GM10847 (cell line): Measurements from ENCODE around the gene CCL25.
A peak's percentile ranks its signal among the peaks of the same experiment; 100 is the strongest.

ENCODE experiments used
- POLR2A ChIP-seq: IDR thresholded peaks from 2 replicates; pipeline ENCODE4 v1.6.1; 2011; ENCODE audit not compliant: insufficient read length; ENCODE audit errors: extremely low read depth

Gene CCL25, protein sequence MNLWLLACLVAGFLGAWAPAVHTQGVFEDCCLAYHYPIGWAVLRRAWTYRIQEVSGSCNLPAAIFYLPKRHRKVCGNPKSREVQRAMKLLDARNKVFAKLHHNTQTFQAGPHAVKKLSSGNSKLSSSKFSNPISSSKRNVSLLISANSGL

DNA sequence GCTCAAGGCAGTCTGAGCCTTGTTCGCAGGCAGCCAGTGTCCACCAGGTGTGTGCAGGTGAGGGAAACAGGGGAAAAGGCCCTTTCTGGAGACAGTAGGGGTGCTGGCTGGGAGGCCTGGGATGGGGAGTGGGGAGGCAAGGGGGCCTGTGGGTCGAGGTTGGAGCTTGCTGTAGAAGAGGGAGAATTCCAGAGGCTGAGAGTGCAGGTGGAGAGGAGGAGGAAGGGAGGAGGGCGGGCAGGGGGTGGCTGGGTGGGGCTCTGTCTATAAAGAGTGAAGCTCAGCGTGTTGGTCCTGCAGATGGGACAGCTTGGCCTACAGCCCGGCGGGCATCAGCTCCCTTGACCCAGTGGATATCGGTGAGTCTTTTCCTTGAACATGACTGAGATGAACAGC lies at the start of gene CCL25:
Gene CCL25 (plus strand): TSS at position 297 of the 396 bp plus-strand sequence. CDS start 290 bp downstream, outside the sequence.
- no peak for TF ChIP-seq POLR2A

DNA sequence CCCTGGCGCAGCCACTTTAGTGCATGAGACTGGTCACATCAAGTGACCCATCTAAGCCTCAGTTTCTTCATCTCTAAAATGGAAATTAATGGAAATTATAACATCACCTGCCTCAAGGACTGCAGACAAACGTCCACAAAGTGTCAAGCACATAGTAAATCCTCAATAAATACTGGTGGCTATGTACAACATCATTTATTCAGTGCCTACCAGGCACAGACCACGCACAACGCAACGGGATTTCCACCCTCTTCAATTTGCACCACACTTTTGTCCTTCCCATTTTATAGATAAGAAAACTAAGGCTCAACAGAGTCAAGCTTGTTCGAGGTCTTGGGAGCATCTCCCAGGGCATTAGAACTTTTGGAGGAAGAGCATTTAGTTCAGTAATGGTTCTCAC lies 48.6 kb upstream of the CCL25 start:
- no peak for TF ChIP-seq POLR2A

DNA sequence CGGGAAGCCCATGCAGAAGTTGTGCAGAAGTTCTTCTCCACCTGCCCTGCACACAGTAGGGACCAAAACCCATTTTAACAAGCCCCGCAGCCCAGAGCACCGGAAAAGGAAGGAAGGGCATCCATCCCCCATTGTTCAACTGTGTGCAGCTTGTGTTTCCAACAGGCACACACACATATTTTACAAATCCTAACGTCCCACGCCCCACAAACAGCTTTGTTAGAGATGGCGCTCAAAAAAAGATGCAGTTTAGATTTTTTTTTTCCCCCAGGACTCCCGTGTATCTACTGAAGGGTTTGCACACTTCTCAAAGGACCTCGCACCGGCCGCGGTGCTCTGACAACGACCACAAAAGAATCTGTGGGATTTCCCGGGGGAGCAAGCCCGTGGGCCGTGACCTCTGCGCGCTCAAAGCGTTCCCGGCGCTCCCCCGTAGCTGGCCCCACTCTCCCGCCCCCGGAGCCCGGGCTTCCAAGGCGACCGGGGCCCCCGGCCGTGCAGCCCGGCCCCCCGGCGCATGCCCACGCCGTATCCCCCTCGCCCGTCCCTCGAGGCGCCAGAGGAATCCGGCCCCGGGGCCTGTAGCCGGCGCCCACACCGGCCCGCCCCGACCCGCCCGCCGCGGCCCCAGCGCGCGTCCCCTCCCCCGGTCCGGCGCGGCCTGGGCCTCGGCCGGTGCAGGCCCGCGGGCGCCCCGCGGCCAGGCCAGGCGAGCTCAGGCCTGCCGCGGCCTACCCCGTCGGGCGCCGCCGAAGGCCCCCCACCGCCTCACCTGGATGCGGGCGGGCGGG lies 47.6 kb upstream of the CCL25 start:
- TF ChIP-seq POLR2A: no peak

DNA sequence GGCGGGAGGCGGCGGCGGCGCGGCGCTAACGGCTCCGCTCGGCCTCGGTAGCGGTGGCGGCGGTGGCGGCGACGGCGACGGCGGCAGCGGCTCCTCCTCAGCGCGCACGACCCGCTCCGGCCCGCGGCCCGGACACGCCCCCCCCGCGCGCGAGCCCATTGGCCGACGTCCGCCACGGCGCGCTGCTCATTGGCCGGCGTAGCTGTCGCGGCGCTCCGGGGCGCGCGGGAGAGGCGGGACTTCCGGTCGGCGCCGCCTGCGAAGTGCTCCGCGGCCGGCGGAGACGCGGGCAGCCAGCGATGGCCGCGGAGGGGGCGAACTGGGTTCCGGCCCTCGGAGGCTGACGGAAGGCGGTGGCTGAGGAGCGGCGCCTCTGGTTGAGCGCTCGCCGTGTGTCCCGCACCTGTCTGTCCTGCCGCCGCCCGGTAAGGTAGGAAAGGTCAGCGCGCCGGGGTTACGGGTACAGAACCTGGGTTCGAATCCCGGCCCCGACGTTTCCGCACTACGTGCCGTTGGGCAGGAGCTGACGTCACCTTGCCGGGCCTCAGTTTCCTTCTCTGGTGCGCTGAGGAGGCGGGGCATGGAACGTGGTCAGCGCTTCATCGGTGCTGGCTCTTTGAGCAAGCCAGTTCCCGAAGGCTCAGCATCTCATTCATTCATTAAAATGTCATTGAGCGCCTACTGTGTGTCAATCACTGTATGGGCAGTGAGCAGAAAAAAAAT lies 46.9 kb upstream of the CCL25 start, which contains the start of gene ELAVL1:
Gene ELAVL1 (minus strand): TSS at position 108 of the 723 bp plus-strand sequence. CDS start 13,826 bp downstream, outside the sequence.
- peak; percentile 84 for TF ChIP-seq POLR2A

DNA sequence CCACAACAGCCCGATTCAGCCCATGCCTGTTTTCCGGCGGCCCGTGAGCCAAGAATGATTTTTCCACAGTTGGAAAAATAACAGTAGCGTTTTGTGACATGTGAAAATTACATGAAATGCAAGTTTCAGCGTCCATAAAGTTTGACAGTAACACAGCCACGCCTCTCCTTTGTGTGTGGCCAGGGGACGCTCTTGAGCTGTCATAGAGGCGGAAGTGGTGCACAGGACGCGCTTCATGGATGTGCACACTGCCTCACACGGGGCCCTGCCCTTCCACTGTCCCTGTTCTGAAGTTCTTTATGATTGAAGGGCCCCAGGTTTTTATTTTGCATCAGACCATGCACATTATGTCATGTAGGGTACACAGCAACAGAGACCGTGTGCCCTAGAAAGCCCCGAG lies 34.8 kb upstream of the CCL25 start:
- no peak for TF ChIP-seq POLR2A

DNA sequence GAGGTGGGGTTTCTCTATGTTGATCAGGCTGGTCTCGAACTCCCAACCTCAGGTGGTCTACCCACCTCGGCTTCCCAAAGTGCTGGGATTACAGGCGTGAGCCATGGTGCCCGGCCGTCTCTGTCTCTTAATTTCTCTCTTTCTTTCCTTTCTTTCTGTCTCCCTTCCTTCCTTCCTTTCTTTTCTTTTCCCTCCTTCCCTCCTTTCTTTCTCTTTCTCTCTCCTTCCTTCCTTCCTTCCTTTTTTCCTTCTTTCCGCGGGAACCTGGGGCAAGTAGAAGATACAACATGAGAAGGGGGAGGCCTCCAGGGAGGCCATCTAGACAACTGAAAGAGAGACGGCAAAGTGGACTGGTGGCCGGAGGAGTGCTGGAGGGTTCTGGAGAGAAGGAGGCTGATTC lies 31.9 kb upstream of the CCL25 start:
- no peak for TF ChIP-seq POLR2A

DNA sequence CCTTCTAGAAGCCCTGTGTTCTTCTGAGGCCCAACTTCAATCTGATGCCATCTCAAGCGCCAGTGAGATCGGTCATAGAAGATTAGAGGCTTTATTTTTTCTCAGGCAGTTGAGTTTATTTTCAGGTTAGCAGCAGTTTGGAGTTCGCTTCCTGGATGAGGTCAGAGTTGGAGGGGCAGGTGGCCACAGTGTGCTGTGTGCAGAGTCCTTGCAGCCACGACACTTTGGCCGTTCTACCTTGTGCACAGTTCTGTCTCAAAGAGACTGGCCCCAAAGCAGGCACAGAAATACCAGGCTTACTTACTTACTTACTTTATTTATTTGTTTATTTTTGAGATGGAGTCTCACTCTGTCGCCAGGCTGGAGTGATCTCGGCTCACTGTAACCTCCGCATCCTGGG lies 31.2 kb upstream of the CCL25 start:
- no peak for TF ChIP-seq POLR2A

DNA sequence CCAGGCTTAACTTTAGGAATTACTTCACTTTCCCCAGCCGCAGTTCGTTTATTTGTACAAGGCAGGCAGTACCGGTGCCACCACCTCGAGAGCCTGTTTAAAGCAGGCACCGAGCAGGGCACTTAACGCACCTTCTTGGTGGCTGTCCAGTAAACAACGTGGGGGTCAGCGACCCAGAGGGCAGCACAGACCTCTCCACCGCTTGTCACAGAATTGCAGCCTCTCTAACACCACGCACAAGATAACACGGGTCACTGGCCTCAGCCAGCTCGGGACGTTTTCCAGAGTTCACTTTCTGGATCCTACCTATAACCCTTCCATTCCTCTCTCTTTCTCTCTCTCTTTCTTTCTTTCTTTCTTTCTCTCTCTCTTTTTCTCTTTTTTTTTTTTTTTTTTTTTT lies 30.3 kb upstream of the CCL25 start:
- TF ChIP-seq POLR2A: no peak

DNA sequence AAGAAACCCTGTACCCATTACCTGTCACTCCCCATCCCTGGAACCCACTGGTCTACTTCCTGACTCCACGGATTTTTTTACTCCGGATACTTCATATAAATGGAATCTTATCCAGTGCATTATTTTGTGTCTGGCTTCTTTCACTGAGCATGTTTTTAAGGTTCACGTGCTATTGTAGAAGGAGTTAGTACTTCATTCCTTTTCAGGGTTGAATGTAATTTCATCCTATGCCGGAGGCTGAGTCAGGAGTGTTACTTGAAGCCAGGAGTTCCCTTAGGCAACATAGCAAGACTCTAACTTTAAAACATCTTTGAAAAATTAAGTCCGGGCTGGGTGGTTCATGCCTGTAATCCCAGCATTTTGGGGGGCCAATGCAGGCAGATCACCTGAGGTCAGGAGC lies 29.2 kb upstream of the CCL25 start:
- no peak for TF ChIP-seq POLR2A

DNA sequence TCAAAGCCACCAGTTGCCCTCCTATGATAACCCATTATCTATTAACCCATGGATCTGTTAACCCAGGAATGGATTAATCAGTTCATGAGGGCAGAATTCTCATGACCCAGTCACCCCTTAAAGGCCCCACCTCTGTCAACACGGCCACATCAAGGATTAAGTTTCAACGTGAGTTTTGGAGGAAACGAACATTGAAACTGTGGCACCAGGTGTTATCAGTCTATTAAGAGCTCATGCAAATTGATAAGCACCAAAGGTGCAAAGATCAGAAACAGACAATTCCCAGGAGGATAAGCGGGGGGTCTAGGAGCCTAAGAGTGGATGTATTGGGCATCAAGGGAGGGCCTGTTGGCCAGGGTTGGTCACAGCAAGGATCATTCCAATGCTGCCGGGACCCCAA lies 27.2 kb upstream of the CCL25 start:
- no peak for TF ChIP-seq POLR2A

DNA sequence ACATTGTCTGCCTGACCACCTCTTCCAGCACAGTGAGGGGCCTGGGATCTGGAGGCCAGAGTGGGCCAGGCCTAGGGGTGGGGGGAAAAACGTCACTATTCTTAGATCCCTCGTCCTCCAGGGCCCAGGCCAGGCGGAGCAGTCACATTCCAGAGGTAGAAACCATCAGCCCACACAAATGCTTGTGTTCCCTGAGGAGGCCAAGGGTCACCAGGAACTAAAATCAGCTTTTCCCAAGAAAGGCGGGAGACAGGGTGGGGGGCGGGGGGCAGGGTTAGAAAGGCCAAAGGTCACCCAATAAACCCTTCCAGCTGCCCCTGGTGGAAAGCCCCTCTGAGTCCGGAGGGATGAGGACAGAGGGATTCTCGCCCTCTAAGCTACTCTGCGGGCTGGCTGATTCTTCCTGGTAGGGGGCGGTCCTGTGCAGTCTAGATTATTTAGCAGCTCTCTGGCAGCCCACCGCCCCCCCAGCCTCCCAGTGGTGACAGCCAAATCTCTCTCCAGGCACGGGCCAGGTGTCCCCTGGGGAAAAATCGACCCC lies 23.5 kb upstream of the CCL25 start:
- TF ChIP-seq POLR2A: no peak

DNA sequence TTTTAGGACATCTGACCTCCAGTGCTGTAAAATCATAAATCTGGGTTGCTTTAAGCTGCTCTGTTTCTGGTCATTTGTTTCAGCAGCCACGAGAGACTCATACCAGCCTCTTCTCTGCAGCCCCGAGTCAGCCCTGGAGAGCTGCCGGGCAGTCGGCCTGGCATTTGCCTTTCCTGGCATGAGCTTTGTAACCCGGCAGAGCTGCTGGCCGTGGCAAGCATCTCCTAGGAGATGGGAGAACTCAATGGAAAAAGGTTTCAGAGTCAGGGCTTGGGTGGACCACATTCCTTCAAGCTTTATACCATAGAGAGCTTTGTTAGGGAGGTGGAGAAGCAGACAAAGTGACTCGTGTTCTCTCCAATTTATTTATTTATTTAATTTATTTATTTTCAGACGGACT lies 21.6 kb upstream of the CCL25 start:
- TF ChIP-seq POLR2A: no peak

DNA sequence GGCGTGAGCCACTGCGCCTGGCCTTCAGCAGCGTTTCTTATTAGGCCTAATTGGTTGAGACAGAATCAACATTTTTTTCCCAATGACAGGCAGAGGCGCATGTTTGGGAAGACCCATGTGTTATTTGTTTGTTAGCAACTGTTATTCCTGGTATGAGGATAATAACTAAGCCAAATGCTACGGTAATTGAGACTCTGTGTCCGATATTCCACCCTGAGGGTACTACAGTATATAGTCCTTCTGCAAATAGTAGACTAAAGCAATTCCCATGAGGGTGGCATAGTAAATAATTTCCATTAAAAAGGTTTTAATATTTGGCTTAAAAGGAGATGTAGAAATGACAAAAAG lies 18.4 kb upstream of the CCL25 start:
- no peak for TF ChIP-seq POLR2A

DNA sequence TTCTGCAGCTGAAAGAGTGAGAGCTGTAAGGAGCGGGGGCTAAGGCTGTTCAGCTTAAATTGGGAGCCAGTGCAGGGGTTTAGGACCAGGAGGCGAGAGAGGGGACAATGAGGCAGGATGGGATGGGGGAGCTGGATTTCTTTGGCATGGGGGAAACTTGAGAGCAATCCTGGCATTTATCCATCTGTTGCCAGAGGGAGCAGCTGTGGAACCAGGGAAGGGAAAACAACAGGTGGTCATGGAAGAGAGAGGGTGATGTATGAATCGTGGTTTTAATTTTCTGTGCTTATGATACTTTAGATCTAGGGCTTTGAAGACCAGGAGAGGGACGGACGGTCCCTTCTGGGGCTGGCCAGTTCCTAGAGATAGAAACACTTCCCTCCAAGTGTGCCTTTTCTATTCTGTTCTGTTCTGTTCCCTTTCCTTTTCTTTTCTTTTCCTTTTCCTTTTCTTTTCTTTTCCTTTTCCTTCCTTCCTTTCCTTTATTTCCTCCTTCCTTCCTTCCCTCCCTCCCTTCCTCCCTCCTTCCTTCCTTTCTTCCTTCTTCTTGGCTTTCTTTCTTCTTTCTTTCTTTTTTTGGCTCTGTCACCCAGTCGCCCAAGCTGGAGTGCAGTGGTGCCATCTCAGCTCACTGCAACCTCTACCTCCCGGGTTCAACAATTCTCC lies 16.0 kb upstream of the CCL25 start:
- no peak for TF ChIP-seq POLR2A

DNA sequence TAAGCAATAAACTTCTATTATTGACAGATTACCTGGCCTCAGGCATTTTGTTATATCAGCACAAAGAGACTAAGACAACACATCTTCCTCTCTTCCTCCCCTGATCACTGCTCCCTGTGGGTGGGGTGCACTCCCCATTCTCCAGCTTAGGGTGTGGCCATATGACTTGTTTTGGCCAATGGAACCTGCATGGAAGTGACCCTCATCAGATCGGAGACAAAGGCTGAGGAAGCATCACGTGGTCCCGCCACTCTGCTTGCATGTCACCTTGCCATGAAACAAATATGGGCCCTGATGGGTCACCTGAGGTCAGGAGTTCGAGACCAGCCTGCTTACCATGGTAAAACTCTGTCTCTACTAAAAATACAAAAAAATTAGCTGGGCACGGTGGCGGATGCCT lies 13.7 kb upstream of the CCL25 start:
- TF ChIP-seq POLR2A: no peak
